Gastroesophageal sphincter (tissue), 4 donors: ENCODE data around the gene RAD9A. TPM values are rescaled to one million over a fixed set of nuclear protein-coding genes. Genes with fewer than 3 reads are reported as not detected.
"Not testable (repeated sequence)": the region's sequence is repeated elsewhere in the genome, so short reads cannot be mapped to it uniquely, and the experiment has no call there.

ENCODE experiments used
- ATAC-seq: fragments of 150-250 bp; one replicate; pipeline ENCODE4 v1.9.1; 2016; ENCODE audit warnings: mild to moderate bottlenecking, moderate library complexity
- H3K27ac ChIP-seq, 4 donors: fragments of 200-600 bp; sonication (generic) in 3 of 4; 1 replicate in 3 of 4; 2 replicates in 1 of 4; pipeline ENCODE4 v1.5.1; 2016 to 2019
- H3K27me3 ChIP-seq: fragments of 200-600 bp; sonication (generic); one replicate; pipeline ENCODE4 v1.5.1; 2019
- H3K36me3 ChIP-seq, 2 donors: fragments of 200-600 bp; sonication (generic); one replicate each; pipeline ENCODE4 v1.5.1; 2019; ENCODE audit warnings: control low read depth in 1 of 2
- H3K4me1 ChIP-seq, 3 donors: fragments of 200-600 bp; sonication (generic); 1 replicate in 2 of 3; 2 replicates in 1 of 3; pipeline ENCODE4 v1.5.1; 2016 to 2019; ENCODE audit warnings: control low read depth in 2 of 3
- H3K4me3 ChIP-seq, 2 donors: fragments of 200-600 bp; sonication (generic); one replicate each; pipeline ENCODE4 v1.5.1; 2019; ENCODE audit warnings: mild to moderate bottlenecking in 1 of 2, moderate library complexity in 1 of 2
- H3K9me3 ChIP-seq, 3 donors: fragments of 200-600 bp; sonication (generic); one replicate each; pipeline ENCODE4 v1.5.1; 2017 to 2019; ENCODE audit warnings: control low read depth in 2 of 3
- CTCF ChIP-seq, 4 experiments: fragments of 200-600 bp in 2 of 4; fragments of 450-650 bp in 2 of 4; sonication (generic) in 1 of 4; IDR thresholded peaks; one replicate each; pipeline ENCODE4 v1.5.1; 2017 to 2019; ENCODE audit warnings: antibody characterized with exemption in 4 of 4, mild to moderate bottlenecking in 2 of 4, moderate library complexity in 2 of 4
- EP300 ChIP-seq: sonication (generic); formaldehyde crosslinking; IDR thresholded peaks from one replicate; pipeline ENCODE4 v1.6.1; 2017; ENCODE audit warnings: antibody characterized with exemption, mild to moderate bottlenecking
- POLR2A ChIP-seq, 2 donors: fragments of 450-650 bp; IDR thresholded peaks; one replicate each; pipeline ENCODE4 v1.6.1; 2017; ENCODE audit warnings: antibody characterized with exemption in 2 of 2, mild to moderate bottlenecking in 2 of 2, moderate library complexity in 1 of 2
- POLR2AphosphoS5 ChIP-seq: sonication (generic); formaldehyde crosslinking; IDR thresholded peaks from one replicate; pipeline ENCODE4 v1.6.1; 2017; ENCODE audit warnings: antibody characterized with exemption
- WGBS, 2 donors: methylation state at CpG; one replicate each; pipeline ENCODE4 v1.1.5; 2018; ENCODE audit warnings: low coverage in 1 of 2; 5-methylcytosine and 5-hydroxymethylcytosine counted together
- total RNA-seq, 4 donors: library from RNA; depleted of rRNA; stranded (reverse); fragments of >200 nt; gene quantifications; one replicate each; pipeline ENCODE4 v1.1.0, GENCODE V29; 2016

RAD9A gene
- total RNA-seq, 4 donors from 2014 or later, result 8.5 to 16.0 (median 11.1) TPM

GRCh38 chr11:67401495-67402191 is 9.9 kb downstream of the RAD9A start, which contains the start of gene PPP1CA:
Gene PPP1CA (minus strand): TSS chr11:67401858. CDS start chr11:67401782, 76 bp downstream.
- H3K9me3 ChIP-seq, result no peaks in the 10 kb centered on the region
- peaks cover 36% of the 10 kb centered on the region for H3K27me3 ChIP-seq
- H3K4me1 ChIP-seq, result peaks cover 0 to 63% (median 18%) of the 10 kb centered on the region in 3 donors
- WGBS, 2 donors, result 0% methylated on average over 1 to 13 of the region's 73 CpGs
- peaks cover 0 to 39% of the 10 kb centered on the region in 2 donors for H3K36me3 ChIP-seq
- TF ChIP-seq EP300 (no peak), POLR2AphosphoS5 (peak; percentile 74), CTCF (IDR thresholded peaks at IDR 0.05) (peak in 3 of 4 experiments; percentile 14 to 42 (median 31)), POLR2A (IDR thresholded peaks at IDR 0.05) (peak; percentile 80 to 86)
- peak within 1 kb of the TSS; percentile 73 to 97 (median 96) for H3K27ac ChIP-seq
- H3K4me3 ChIP-seq, result peak within 1 kb of the TSS; percentile 77 to 94
- peak; percentile 94 for ATAC-seq

GRCh38 chr11:67402192-67402839 is 10.5 kb downstream of the RAD9A start:
- Histone ChIP-seq H3K27me3 (peaks cover 43% of the 10 kb centered on the region), H3K27ac (peak overlapping the region; percentile 25 to 97 (median 96)), H3K4me3 (peak overlapping the region; percentile 17 to 94), H3K36me3 (peaks cover 0 to 32% of the 10 kb centered on the region in 2 donors), H3K4me1 (peaks cover 0 to 56% (median 18%) of the 10 kb centered on the region in 3 donors)
- 71 to 76% methylated on average over 7 to 11 of the region's 19 CpGs for WGBS, 2 donors
- not testable (repeated sequence) for ATAC-seq, H3K9me3 ChIP-seq

- Histone ChIP-seq H3K4me1 (peaks cover 0 to 49% (median 18%) of the 10 kb centered on the region in 3 donors), H3K36me3 (peaks cover 0 to 25% of the 10 kb centered on the region in 2 donors), H3K27me3 (peaks cover 50% of the 10 kb centered on the region)
- H3K27ac ChIP-seq, ATAC-seq, H3K9me3 ChIP-seq, H3K4me3 ChIP-seq: not testable (repeated sequence)
- 80 to 89% methylated on average over 1 to 3 of the region's 9 CpGs for WGBS, 2 donors
Measured at GRCh38 chr11:67403085-67403484, 11.3 kb downstream of the RAD9A start.

- H3K4me1 ChIP-seq, result peaks cover 0 to 43% (median 14%) of the 10 kb centered on the region in 3 donors
- H3K4me3 ChIP-seq, result peak overlapping the region in 1 of 2 donors; percentile 26
Measured at GRCh38 chr11:67404515-67405195, 12.9 kb downstream of the RAD9A start.

GRCh38 chr11:67405196-67405567 is 13.4 kb downstream of the RAD9A start:
- no peak for ATAC-seq
- H3K27me3 ChIP-seq, result peaks cover 71% of the 10 kb centered on the region
- no peak overlapping the region for H3K4me3 ChIP-seq
- H3K36me3 ChIP-seq, result peaks cover 0 to 4% of the 10 kb centered on the region in 2 donors
- no CpG with 5 or more reads among the region's 6 CpGs for WGBS, 2 donors
- no peak for TF ChIP-seq POLR2AphosphoS5
- no peak for TF ChIP-seq POLR2A (IDR thresholded peaks at IDR 0.05)
- no peak for TF ChIP-seq CTCF (IDR thresholded peaks at IDR 0.05)
- no peak for TF ChIP-seq EP300
- no peaks in the 10 kb centered on the region for H3K9me3 ChIP-seq
- H3K27ac ChIP-seq, result no peak overlapping the region
- H3K4me1 ChIP-seq, result peaks cover 0 to 43% (median 8%) of the 10 kb centered on the region in 3 donors

More at GRCh38 chr11:67404515-67405195, 12.9 kb downstream of the RAD9A start:
- WGBS, 2 donors, result 47 to 50% methylated on average over 1 to 6 of the region's 13 CpGs
- H3K36me3 ChIP-seq, result peaks cover 0 to 9% of the 10 kb centered on the region in 2 donors
- no peaks in the 10 kb centered on the region for H3K9me3 ChIP-seq
- TF ChIP-seq POLR2A (IDR thresholded peaks at IDR 0.05), result no peak
- no peak for TF ChIP-seq CTCF (IDR thresholded peaks at IDR 0.05)
- no peak for TF ChIP-seq EP300
- no peak for TF ChIP-seq POLR2AphosphoS5
- peaks cover 66% of the 10 kb centered on the region for H3K27me3 ChIP-seq
- ATAC-seq, result no peak
- no peak overlapping the region for H3K27ac ChIP-seq
